ENCODE results near the gene SND1. TPM values are rescaled to one million over a fixed set of nuclear protein-coding genes. Genes with fewer than 3 reads are reported as not detected.

SND1 gene
- polyA plus RNA-seq, 3 donors = 46.5 to 97.3 (median 79.8) TPM

DNA sequence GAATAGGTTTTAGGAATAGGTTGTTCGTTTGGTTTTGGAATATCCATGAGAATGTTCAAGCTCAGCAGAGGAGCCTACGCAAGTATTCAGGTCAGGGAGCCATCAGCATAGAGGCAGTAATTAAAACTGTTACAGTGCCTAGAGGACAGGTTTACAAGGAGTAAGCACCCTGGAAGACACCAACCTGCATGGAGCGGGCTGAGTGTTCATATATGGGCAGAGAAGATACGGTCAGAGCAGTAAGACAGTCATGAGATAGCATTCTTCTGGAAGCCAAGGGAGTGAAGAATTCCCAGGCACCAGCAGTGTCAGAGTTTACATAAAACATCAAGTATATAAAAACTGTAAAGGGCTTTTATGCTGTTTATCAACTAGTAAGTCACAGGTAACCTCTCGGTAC lies 282.7 kb downstream of the SND1 start:
- Mint-ChIP-seq H3K4me1 (no peaks in the 10 kb centered on the region), H3K27ac (peak overlapping the region in 1 of 7 donors; percentile 38), H3K27me3 (ENCODE audit: low read depth in 3 of 3) (no peaks in the 10 kb centered on the region), H3K4me3 (no peak overlapping the region), H3K9me3 (peaks cover 0 to 2% (median 0%) of the 10 kb centered on the region in 7 donors), H3K36me3 (peaks cover 56 to 63% of the 10 kb centered on the region in 2 donors)
- Histone ChIP-seq H3K27me3 (ENCODE audit: control insufficient read depth in 2 of 2, insufficient read depth in 2 of 2, low read length in 2 of 2) (no peaks in the 10 kb centered on the region), H3K4me1 (ENCODE audit: control insufficient read depth in 1 of 2, insufficient read depth in 2 of 2, low read length in 2 of 2) (no peaks in the 10 kb centered on the region), H3K36me3 (replicated peaks in 1 of 2; ENCODE audit: control insufficient read depth in 1 of 2, insufficient read depth in 2 of 2, low read length in 2 of 2) (peaks cover 18 to 78% of the 10 kb centered on the region in 2 donors), H4K20me1 (ENCODE audit: insufficient read depth, low read length) (peaks cover 2% of the 10 kb centered on the region), H3K4me3 (replicated peaks in 1 of 3; ENCODE audit: low read depth in 2 of 3, low read length in 3 of 3) (no peak overlapping the region), H2AFZ (ENCODE audit: insufficient read depth, low read depth, low read length, poor library complexity, severe bottlenecking) (no peak overlapping the region), H3K9ac (ENCODE audit: insufficient read depth, low read length, poor library complexity, severe bottlenecking) (no peak overlapping the region), H3K27ac (ENCODE audit: low read depth in 1 of 2, low read length in 2 of 2) (no peak overlapping the region), H3K79me2 (ENCODE audit: insufficient read depth, low read length) (no peaks in the 10 kb centered on the region), H3K4me2 (replicated peaks; ENCODE audit: extremely low read depth, low read length, poor library complexity, severe bottlenecking) (no peak overlapping the region), H3K9me3 (replicated peaks in 1 of 2; ENCODE audit: control insufficient read depth in 1 of 2, insufficient read depth in 1 of 2, low read length in 2 of 2) (no peaks in the 10 kb centered on the region)
- TF ChIP-seq, protein P1, sequence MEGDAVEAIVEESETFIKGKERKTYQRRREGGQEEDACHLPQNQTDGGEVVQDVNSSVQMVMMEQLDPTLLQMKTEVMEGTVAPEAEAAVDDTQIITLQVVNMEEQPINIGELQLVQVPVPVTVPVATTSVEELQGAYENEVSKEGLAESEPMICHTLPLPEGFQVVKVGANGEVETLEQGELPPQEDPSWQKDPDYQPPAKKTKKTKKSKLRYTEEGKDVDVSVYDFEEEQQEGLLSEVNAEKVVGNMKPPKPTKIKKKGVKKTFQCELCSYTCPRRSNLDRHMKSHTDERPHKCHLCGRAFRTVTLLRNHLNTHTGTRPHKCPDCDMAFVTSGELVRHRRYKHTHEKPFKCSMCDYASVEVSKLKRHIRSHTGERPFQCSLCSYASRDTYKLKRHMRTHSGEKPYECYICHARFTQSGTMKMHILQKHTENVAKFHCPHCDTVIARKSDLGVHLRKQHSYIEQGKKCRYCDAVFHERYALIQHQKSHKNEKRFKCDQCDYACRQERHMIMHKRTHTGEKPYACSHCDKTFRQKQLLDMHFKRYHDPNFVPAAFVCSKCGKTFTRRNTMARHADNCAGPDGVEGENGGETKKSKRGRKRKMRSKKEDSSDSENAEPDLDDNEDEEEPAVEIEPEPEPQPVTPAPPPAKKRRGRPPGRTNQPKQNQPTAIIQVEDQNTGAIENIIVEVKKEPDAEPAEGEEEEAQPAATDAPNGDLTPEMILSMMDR (IDR thresholded peaks at IDR 0.05) = no peak
- intact Hi-C loops (cut with micrococcal nuclease) = no loop called here
- 95% methylated on average over 2 of the region's 5 CpGs for WGBS (ENCODE audit: insufficient coverage)
- DNase-seq = no peak

DNA sequence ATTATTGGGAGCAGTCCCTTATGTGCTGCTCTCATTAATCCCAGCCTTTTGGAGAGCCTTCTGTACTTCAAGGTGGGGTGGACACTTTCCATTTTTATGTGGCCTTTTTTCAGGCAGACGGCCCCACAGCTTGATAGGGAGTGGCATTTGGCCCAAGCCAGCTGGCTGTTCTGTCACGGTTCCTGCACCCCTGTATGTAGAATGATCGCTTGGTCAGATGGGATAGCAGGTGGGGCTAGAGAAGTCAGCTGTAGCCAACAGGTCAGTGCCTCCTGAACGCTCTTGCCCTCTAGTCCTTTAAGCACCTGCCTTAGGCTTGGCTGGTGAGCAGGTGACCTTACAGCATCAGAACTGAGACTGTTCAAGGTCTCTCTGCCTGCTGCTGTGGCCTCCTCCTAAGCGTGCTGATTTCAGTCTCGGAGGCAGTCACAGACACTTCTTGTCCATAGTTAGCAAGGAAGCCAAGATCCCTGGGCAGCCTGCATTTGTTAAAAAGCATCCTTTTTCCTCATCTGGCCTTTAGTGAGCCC lies 283.9 kb downstream of the SND1 start:
- no peaks in the 10 kb centered on the region for H3K27me3 ChIP-seq (ENCODE audit: control insufficient read depth in 2 of 2, insufficient read depth in 2 of 2, low read length in 2 of 2)
- H3K4me2 ChIP-seq (replicated peaks; ENCODE audit: extremely low read depth, low read length, poor library complexity, severe bottlenecking) = no peak overlapping the region
- peaks cover 13 to 77% of the 10 kb centered on the region in 2 donors for H3K36me3 ChIP-seq (replicated peaks in 1 of 2; ENCODE audit: control insufficient read depth in 1 of 2, insufficient read depth in 2 of 2, low read length in 2 of 2)
- H3K27me3 Mint-ChIP-seq (ENCODE audit: low read depth in 3 of 3) = peaks cover 0 to 3% (median 0%) of the 10 kb centered on the region in 3 donors
- H3K4me3 ChIP-seq (replicated peaks in 1 of 3; ENCODE audit: low read depth in 2 of 3, low read length in 3 of 3) = no peak overlapping the region
- TF ChIP-seq, protein P1 (IDR thresholded peaks at IDR 0.05) = no peak
- WGBS (ENCODE audit: insufficient coverage) = 93% methylated on average over 6 of the region's 6 CpGs
- H3K9me3 ChIP-seq (replicated peaks in 1 of 2; ENCODE audit: control insufficient read depth in 1 of 2, insufficient read depth in 1 of 2, low read length in 2 of 2) = no peaks in the 10 kb centered on the region
- H3K4me1 ChIP-seq (ENCODE audit: control insufficient read depth in 1 of 2, insufficient read depth in 2 of 2, low read length in 2 of 2) = no peaks in the 10 kb centered on the region
- no peak overlapping the region for H3K27ac ChIP-seq (ENCODE audit: low read depth in 1 of 2, low read length in 2 of 2)
- H2AFZ ChIP-seq (ENCODE audit: insufficient read depth, low read depth, low read length, poor library complexity, severe bottlenecking) = no peak overlapping the region
- no peaks in the 10 kb centered on the region for H3K9me3 Mint-ChIP-seq
- no peak overlapping the region for H3K9ac ChIP-seq (ENCODE audit: insufficient read depth, low read length, poor library complexity, severe bottlenecking)
- H3K4me1 Mint-ChIP-seq = no peaks in the 10 kb centered on the region
- intact Hi-C loops (cut with micrococcal nuclease) = no loop called here
- H3K36me3 Mint-ChIP-seq = peaks cover 51 to 52% of the 10 kb centered on the region in 2 donors
- no peak overlapping the region for H3K4me3 Mint-ChIP-seq
- H3K79me2 ChIP-seq (ENCODE audit: insufficient read depth, low read length) = no peaks in the 10 kb centered on the region
- no peak for DNase-seq
- H3K27ac Mint-ChIP-seq = no peak overlapping the region
- peaks cover 8% of the 10 kb centered on the region for H4K20me1 ChIP-seq (ENCODE audit: insufficient read depth, low read length)

All from CD14-positive monocyte (primary cell).